Measurements from ENCODE around the gene PPP1R36.

GRCh38 chr14:64591809-64592208 is 42.0 kb downstream of the PPP1R36 start:
- TF ChIP-seq REST (IDR thresholded peaks at IDR 0.05; ENCODE audit: insufficient read depth in 1 of 2, low read depth in 2 of 2, low read length in 2 of 2): no peak
- TF ChIP-seq SIN3A (IDR thresholded peaks at IDR 0.05; ENCODE audit: borderline replicate concordance, insufficient read depth, low read length): no peak
- no peak for TF ChIP-seq TAF1 (IDR thresholded peaks at IDR 0.05; ENCODE audit: borderline replicate concordance, insufficient read depth, low read length)
- no peak for TF ChIP-seq POLR2AphosphoS5 (IDR thresholded peaks at IDR 0.05; ENCODE audit: low read depth, low read length)
